22Rv1 (cell line): ENCODE measurements around the gene ZNF410.

Source experiments
- CTCF ChIP-seq: fragments of 450-650 bp; IDR thresholded peaks from 2 replicates; pipeline ENCODE4 v1.5.1; 2017; ENCODE audit warnings: mild to moderate bottlenecking
- ZFX ChIP-seq: fragments of 450-650 bp; IDR thresholded peaks from 2 replicates; pipeline ENCODE4 v1.6.1; 2017; ENCODE audit warnings: antibody characterized with exemption, borderline replicate concordance

GRCh38 chr14:73888971-73889370, 2.3 kb downstream of the ZNF410 start:
- TF ChIP-seq CTCF (no peak), ZFX (no peak)
